Fibroblast of lung (primary cell): ENCODE results near the gene BCAS2. TPM values are rescaled to one million over a fixed set of nuclear protein-coding genes. Genes with fewer than 3 reads are reported as not detected.

Experiments
- DNase-seq, 2 donors: peaks; one replicate each; pipeline versions ENCODE4 v3.0.0 to v3.0.0-alpha.2; 2010; ENCODE audit warnings: low read depth in 2 of 2
- H2AFZ ChIP-seq: 2 replicates; pipeline ENCODE4 v1.5.1; 2012; ENCODE audit warnings: low read length, control low read depth, inconsistent platforms
- H3K27ac ChIP-seq: 2 replicates; pipeline ENCODE4 v1.5.1; 2011; ENCODE audit warnings: low read length, control low read depth; ENCODE audit not compliant: insufficient read depth
- H3K27me3 ChIP-seq: 2 replicates; pipeline ENCODE4 v1.5.1; 2011; ENCODE audit warnings: mild to moderate bottlenecking, low read length; ENCODE audit not compliant: control insufficient read depth, insufficient read depth
- H3K36me3 ChIP-seq: 2 replicates; pipeline ENCODE4 v1.5.1; 2011; ENCODE audit warnings: low read length; ENCODE audit not compliant: control insufficient read depth, insufficient read depth
- H3K4me1 ChIP-seq: 2 replicates; pipeline ENCODE4 v1.5.1; 2011; ENCODE audit warnings: low read length; ENCODE audit not compliant: control insufficient read depth, insufficient read depth; ENCODE audit errors: extremely low read depth
- H3K4me2 ChIP-seq: 2 replicates; pipeline ENCODE4 v1.5.1; 2011; ENCODE audit warnings: low read length, control low read depth; ENCODE audit not compliant: insufficient read depth; ENCODE audit errors: extremely low read depth
- H3K4me3 ChIP-seq, 4 experiments: fragments of 200-600 bp in 1 of 4; sonication (generic) in 1 of 4; replicated peaks in 1 of 4; 2 replicates each; pipeline ENCODE4 v1.5.1; 2011 to 2016; ENCODE audit warnings: low read length in 4 of 4, low read depth in 3 of 4, mild to moderate bottlenecking in 3 of 4, control low read depth in 2 of 4, inconsistent platforms in 1 of 4, mixed read lengths in 1 of 4; ENCODE audit not compliant: insufficient read depth in 1 of 4; ENCODE audit errors: control extremely low read depth in 1 of 4
- H3K79me2 ChIP-seq: 2 replicates; pipeline ENCODE4 v1.5.1; 2012; ENCODE audit warnings: mild to moderate bottlenecking, low read length, inconsistent platforms; ENCODE audit not compliant: control insufficient read depth, insufficient read depth
- H3K9ac ChIP-seq: 2 replicates; pipeline ENCODE4 v1.5.1; 2011; ENCODE audit warnings: mild to moderate bottlenecking, low read length, control low read depth; ENCODE audit not compliant: insufficient read depth
- H3K9me3 ChIP-seq: 2 replicates; pipeline ENCODE4 v1.5.1; 2012; ENCODE audit warnings: low read depth, low read length; ENCODE audit not compliant: control insufficient read depth, insufficient read depth
- H4K20me1 ChIP-seq: 2 replicates; pipeline ENCODE4 v1.5.1; 2011; ENCODE audit warnings: low read length; ENCODE audit not compliant: control insufficient read depth, insufficient read depth; ENCODE audit errors: extremely low read depth
- EZH2 ChIP-seq: IDR thresholded peaks from 2 replicates; pipeline ENCODE4 v1.5.1; 2012; ENCODE audit warnings: low read length, control low read depth, mild to moderate bottlenecking; ENCODE audit errors: missing control alignments
- polyA plus RNA-seq, 2 donors: library from polyadenylated mRNA; depleted of rRNA in 1 of 2; stranded (reverse) in 1 of 2; unstranded in 1 of 2; fragments of >200 nt; gene quantifications; 2 replicates each; pipeline ENCODE4 v1.2.1, GENCODE V29; 2011 to 2012; ENCODE audit warnings: missing spikeins in 1 of 2
- total RNA-seq: library from RNA; depleted of rRNA; stranded (reverse); fragments of >200 nt; gene quantifications from 2 replicates; pipeline ENCODE4 v1.2.1, GENCODE V29; 2014
- TF ChIP-seq, protein P1 (sequence below), 2 donors: IDR thresholded peaks in 1 of 2; conservative IDR thresholded peaks in 1 of 2; 1 replicate in 1 of 2; 2 replicates in 1 of 2; pipeline ENCODE4 v1.5.1; 2011 to 2012; ENCODE audit warnings: low read length in 2 of 2, control low read depth in 1 of 2, inconsistent platforms in 1 of 2, low read depth in 1 of 2, mild to moderate bottlenecking in 1 of 2

BCAS2 gene
- total and polyA plus RNA-seq, 2 donors (not counting 1 experiment from before 2014, with no cell fraction given): 41.3 to 45.4 TPM

DNA sequence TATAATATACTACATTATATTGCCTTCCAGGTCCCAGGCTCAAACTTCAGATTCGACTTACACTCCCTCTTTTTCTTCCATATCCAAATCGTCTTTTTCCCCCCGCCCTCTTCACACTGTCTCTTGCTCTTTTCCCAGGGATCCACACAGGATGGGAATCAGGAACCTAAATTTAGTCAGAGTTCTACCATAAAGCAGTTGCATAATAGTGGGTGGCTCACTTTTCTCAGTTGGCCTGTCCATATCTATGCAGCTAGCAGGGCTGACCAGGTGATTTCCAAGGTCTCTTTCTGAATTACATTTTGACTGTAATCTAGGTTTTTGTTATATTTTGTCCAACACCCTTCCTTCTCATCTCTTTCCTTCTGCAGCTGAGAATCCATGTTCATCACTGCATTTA, 7.7 kb upstream of the BCAS2 start:
- Histone ChIP-seq H3K9me3 (no peaks in the 10 kb centered on the region), H4K20me1 (no peaks in the 10 kb centered on the region), H3K4me2 (no peak overlapping the region), H2AFZ (no peak overlapping the region), H3K27me3 (no peaks in the 10 kb centered on the region), H3K79me2 (no peaks in the 10 kb centered on the region), H3K4me1 (no peaks in the 10 kb centered on the region), H3K27ac (no peak overlapping the region), H3K9ac (no peak overlapping the region), H3K4me3 (no peak overlapping the region), H3K36me3 (no peaks in the 10 kb centered on the region)
- no peak for DNase-seq
- TF ChIP-seq, protein P1, sequence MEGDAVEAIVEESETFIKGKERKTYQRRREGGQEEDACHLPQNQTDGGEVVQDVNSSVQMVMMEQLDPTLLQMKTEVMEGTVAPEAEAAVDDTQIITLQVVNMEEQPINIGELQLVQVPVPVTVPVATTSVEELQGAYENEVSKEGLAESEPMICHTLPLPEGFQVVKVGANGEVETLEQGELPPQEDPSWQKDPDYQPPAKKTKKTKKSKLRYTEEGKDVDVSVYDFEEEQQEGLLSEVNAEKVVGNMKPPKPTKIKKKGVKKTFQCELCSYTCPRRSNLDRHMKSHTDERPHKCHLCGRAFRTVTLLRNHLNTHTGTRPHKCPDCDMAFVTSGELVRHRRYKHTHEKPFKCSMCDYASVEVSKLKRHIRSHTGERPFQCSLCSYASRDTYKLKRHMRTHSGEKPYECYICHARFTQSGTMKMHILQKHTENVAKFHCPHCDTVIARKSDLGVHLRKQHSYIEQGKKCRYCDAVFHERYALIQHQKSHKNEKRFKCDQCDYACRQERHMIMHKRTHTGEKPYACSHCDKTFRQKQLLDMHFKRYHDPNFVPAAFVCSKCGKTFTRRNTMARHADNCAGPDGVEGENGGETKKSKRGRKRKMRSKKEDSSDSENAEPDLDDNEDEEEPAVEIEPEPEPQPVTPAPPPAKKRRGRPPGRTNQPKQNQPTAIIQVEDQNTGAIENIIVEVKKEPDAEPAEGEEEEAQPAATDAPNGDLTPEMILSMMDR (conservative IDR thresholded peaks at IDR 0.05 in 1 of 2, IDR thresholded peaks at IDR 0.05 in 1 of 2; ENCODE audit: low read depth in 1 of 2, low read length in 2 of 2): no peak
- TF ChIP-seq EZH2: no peak

DNA sequence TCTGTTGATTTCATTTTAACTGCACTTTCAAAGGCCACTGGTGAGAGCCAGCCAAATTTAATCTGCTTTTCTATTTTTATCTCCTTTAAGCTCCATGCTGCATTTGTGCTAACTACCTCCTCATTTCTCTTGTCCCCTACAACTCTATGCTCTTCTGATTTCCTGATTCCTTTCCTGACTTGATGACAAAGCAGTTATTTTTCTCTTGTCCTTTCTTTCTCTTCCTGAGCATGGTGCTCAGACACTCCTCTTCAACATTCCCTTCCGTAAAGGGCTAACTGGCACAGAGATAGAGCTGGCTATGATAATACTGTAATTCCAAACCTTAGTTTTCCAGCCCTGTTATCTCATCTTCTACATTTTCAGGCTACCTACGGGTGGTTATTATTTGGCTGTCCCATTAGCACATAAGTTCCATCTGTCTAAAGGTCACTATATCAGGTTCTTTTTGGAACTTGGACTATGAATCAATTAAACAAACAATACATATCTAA, 6.8 kb upstream of the BCAS2 start:
- DNase-seq: no peak

DNA sequence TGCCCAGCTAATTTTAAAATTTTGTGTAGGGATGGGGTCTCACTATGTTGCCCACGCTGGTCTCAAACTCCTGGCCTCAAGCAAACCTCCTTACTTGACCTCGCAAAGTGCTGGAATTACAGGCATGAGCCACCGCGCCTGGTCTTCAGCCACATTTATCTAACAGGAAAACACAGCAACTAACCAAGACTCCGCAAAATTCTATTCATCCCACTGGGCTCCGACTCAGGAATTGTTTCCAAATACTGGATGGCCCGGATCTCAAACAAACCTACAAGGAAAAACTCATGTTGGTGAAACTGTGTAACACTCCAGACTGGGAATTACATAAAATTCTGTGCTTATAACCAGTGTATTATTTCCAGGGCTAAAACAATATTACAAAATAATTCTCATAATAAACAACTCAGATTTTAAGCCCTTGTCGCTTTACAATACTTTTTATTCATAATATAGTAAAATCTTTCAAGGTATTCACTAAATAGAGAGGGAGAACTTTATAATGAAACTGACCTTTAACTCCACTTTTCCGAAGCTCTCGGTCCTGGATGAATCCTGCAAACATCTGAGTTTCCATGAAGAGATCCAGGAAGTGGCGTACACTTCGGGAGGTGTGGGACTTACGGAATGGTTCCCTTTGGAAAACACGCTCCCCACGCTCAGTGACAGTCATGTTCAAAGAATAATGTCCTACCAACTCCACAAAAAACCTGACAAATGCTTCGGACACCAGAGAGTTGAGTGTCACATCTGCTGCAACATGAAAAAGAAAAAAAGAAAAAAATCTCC, 6.0 kb upstream of the BCAS2 start:
- Histone ChIP-seq H3K79me2 (no peaks in the 10 kb centered on the region), H3K4me3 (no peak overlapping the region), H2AFZ (no peak overlapping the region), H3K4me1 (no peaks in the 10 kb centered on the region), H3K4me2 (no peak overlapping the region), H3K27me3 (no peaks in the 10 kb centered on the region), H3K36me3 (no peaks in the 10 kb centered on the region), H4K20me1 (no peaks in the 10 kb centered on the region), H3K27ac (no peak overlapping the region), H3K9ac (no peak overlapping the region), H3K9me3 (no peaks in the 10 kb centered on the region)
- TF ChIP-seq EZH2: no peak
- TF ChIP-seq, protein P1 (conservative IDR thresholded peaks at IDR 0.05 in 1 of 2, IDR thresholded peaks at IDR 0.05 in 1 of 2; ENCODE audit: low read depth in 1 of 2, low read length in 2 of 2): no peak
- DNase-seq: no peak

More for the DNA sequence above, 6.8 kb upstream of the BCAS2 start:
- H3K9me3 ChIP-seq: no peaks in the 10 kb centered on the region
- H4K20me1 ChIP-seq: no peaks in the 10 kb centered on the region
- no peak overlapping the region for H3K9ac ChIP-seq
- H3K4me3 ChIP-seq: no peak overlapping the region
- H3K36me3 ChIP-seq: no peaks in the 10 kb centered on the region
- H3K4me1 ChIP-seq: no peaks in the 10 kb centered on the region
- H3K27ac ChIP-seq: no peak overlapping the region
- no peaks in the 10 kb centered on the region for H3K79me2 ChIP-seq
- H3K27me3 ChIP-seq: no peaks in the 10 kb centered on the region
- no peak overlapping the region for H3K4me2 ChIP-seq
- no peak overlapping the region for H2AFZ ChIP-seq
- no peak for TF ChIP-seq EZH2
- TF ChIP-seq, protein P1 (conservative IDR thresholded peaks at IDR 0.05 in 1 of 2, IDR thresholded peaks at IDR 0.05 in 1 of 2; ENCODE audit: low read depth in 1 of 2, low read length in 2 of 2): no peak
